Heart left ventricle (tissue), 16 donors: Measurements from ENCODE around the gene NOB1. TPM values are rescaled to one million over a fixed set of nuclear protein-coding genes. Genes with fewer than 3 reads are reported as not detected.
A peak's percentile ranks its signal among the peaks of the same experiment; 100 is the strongest.
"Not testable (repeated sequence)": the region's sequence is repeated elsewhere in the genome, so short reads cannot be mapped to it uniquely, and the experiment has no call there.

ENCODE experiments used
- ATAC-seq, 4 donors: fragments of 200-7000 bp; cut with Tn5 transposase; one replicate each; pipeline ENCODE4 v1.9.1; 2020 to 2022; ENCODE audit warnings: moderate library complexity in 4 of 4, mild to moderate bottlenecking in 3 of 4, moderate number of reproducible peaks in 1 of 4
- DNase-seq, 5 donors: peaks; one replicate each; pipeline ENCODE4 v3.0.0-alpha.2; 2020
- H3K27ac ChIP-seq, 12 donors: fragments of 200-600 bp; sonication (generic) in 4 of 12; one replicate each; pipeline versions ENCODE4 v1.5.0 to v1.8.0; 2016 to 2022; ENCODE audit warnings: mild to moderate bottlenecking in 2 of 12
- H3K27me3 ChIP-seq, 9 donors: fragments of 200-600 bp; sonication (generic) in 2 of 9; one replicate each; pipeline versions ENCODE4 v1.5.1 to v1.8.0; 2016 to 2022; ENCODE audit warnings: mild to moderate bottlenecking in 3 of 9
- H3K36me3 ChIP-seq, 9 donors: fragments of 200-600 bp; sonication (generic) in 2 of 9; one replicate each; pipeline versions ENCODE4 v1.5.0 to v1.8.0; 2018 to 2022; ENCODE audit warnings: mild to moderate bottlenecking in 2 of 9
- H3K4me1 ChIP-seq, 12 donors: fragments of 200-600 bp; sonication (generic) in 4 of 12; one replicate each; pipeline versions ENCODE4 v1.5.0 to v1.8.0; 2016 to 2022; ENCODE audit warnings: mild to moderate bottlenecking in 3 of 12
- H3K4me3 ChIP-seq, 12 donors: fragments of 200-600 bp; sonication (generic) in 4 of 12; one replicate each; pipeline versions ENCODE4 v1.5.0 to v1.8.0; 2017 to 2022; ENCODE audit warnings: mild to moderate bottlenecking in 9 of 12, moderate library complexity in 4 of 12
- H3K9me3 ChIP-seq, 12 donors: fragments of 200-600 bp; sonication (generic) in 4 of 12; one replicate each; pipeline versions ENCODE4 v1.5.0 to v1.8.0; 2016 to 2022; ENCODE audit warnings: mild to moderate bottlenecking in 1 of 12
- CTCF ChIP-seq, 12 donors: fragments of 200-600 bp; sonication (generic) in 4 of 12; IDR thresholded peaks; one replicate each; pipeline versions ENCODE4 v1.5.0 to v1.8.0; 2018 to 2022; ENCODE audit warnings: antibody characterized with exemption in 12 of 12, mild to moderate bottlenecking in 5 of 12
- POLR2A ChIP-seq, 2 donors: fragments of 450-650 bp; IDR thresholded peaks; one replicate each; pipeline ENCODE4 v1.6.1; 2017; ENCODE audit warnings: antibody characterized with exemption in 2 of 2, mild to moderate bottlenecking in 2 of 2, moderate library complexity in 2 of 2
- WGBS, 4 donors: extraction: QIAGEN DNeasy Blood & Tissue Kit in 2 of 4; methylation state at CpG; one replicate each; pipeline versions ENCODE4 v1.1.5 to v1.1.7; 2013 to 2018; 5-methylcytosine and 5-hydroxymethylcytosine counted together
- intact Hi-C, 10 donors: fragments of 100-400 bp; cut with DNase I; formaldehyde crosslinking; loops; one replicate each; pipeline versions ENCODE4 v1.11.1 to v1.14.2; 2022
- polyA plus RNA-seq, 2 donors: library from polyadenylated mRNA; stranded (reverse); fragments of 200-250 nt; gene quantifications; one replicate each; pipeline ENCODE4 v1.2.3, GENCODE V29; 2013
- total RNA-seq, 9 donors: library from RNA; depleted of rRNA in 2 of 9; stranded (reverse); fragments of >200 nt in 2 of 9; fragmentation: NEBNext Ultra II Directional in 3 of 9; extraction: Animal tissue kit (Norgen Biotek cat#: 25700) in 3 of 9; gene quantifications; one replicate each; pipeline versions ENCODE4 v1.1.0 to v1.2.4, GENCODE V29; 2016 to 2023
- donor health status: ischemic (EF 13 %, LVEDD 7.1; RV severe dilation, severe dysfunction).
- donor health status: healthy with polysubstance abuse.
- donor health status: DM: no; HTN: yes; CAD: no.
- donor health status: DM: no; HTN: no; CAD: no.
- donor health status: ischemic (EF 25% LVEDD 6.9; RV normal size, moderate dysfunction).
- donor health status: ischemic (EF 25% LVEDD 5.7; RV mildly dilated, moderate dysfunction).
- donor health status: healthy.
- donor health status: DM: yes; HTN: yes; CAD: no.
- donor health status: ischemic (EF 35%, LVEDD 5.7; RV mildly dilated, moderate dysfunction).
- donor health status: nonischemic (EF 11% LVEDD 7.7; RV severe dilation, severe dysfunction).
- donor health status: DM: yes; HTN: yes; CAD: no.
- donor health status: PGD.
- donor health status: ischemic (EF 29% LVEDD 5.4; RV normal size, mild dysfunction).
- donor health status: nonischemic (EF 23%, LVEDD 6.1; RV moderate dilation, normal function).

The NOB1 gene
- total and polyA plus RNA-seq, 11 donors = 7.8 to 26.2 (median 16.8) TPM

GRCh38 chr16:69798466-69798865 lies 43.7 kb upstream of the NOB1 start:
- Histone ChIP-seq H3K4me1 (peaks cover 0 to 10% (median 0%) of the 10 kb centered on the region in 12 donors), H3K9me3 (no peaks in the 10 kb centered on the region), H3K27ac (no peak overlapping the region), H3K36me3 (peaks cover 0 to 43% (median 30%) of the 10 kb centered on the region in 9 donors), H3K4me3 (peak overlapping the region in 4 of 12 donors; percentile 21 to 25 (median 23)), H3K27me3 (no peaks in the 10 kb centered on the region)
- DNase-seq (no peak), ATAC-seq (peak in 1 of 4 donors; percentile 25)
- intact Hi-C loops = loop anchor here in 8 of 10 donors (2.0 to 10.0 kb wide), 5 partner anchors 59 to 129 kb away; no protein-coding TSS in a partner anchor
- 47 to 55% (median 55%) methylated on average over 8 of the region's 8 CpGs for WGBS, 4 donors
- TF ChIP-seq POLR2A (IDR thresholded peaks at IDR 0.05) (no peak), CTCF (IDR thresholded peaks at IDR 0.05) (peak in 11 of 12 donors; percentile 10 to 53 (median 38))

GRCh38 chr16:69796285-69797118 lies 41.8 kb upstream of the NOB1 start:
- intact Hi-C loops = loop anchor here (1.0 to 10.0 kb wide), 8 partner anchors 61 to 134 kb away; no protein-coding TSS in a partner anchor
- DNase-seq = peak in 3 of 5 donors; percentile 29 to 36 (median 32)
- Histone ChIP-seq H3K27ac (peak overlapping the region in 1 of 12 donors; percentile 15), H3K9me3 (no peaks in the 10 kb centered on the region), H3K36me3 (peaks cover 0 to 35% (median 16%) of the 10 kb centered on the region in 9 donors), H3K4me3 (peak overlapping the region in 6 of 12 donors; percentile 20 to 35 (median 30)), H3K4me1 (peaks cover 0 to 10% (median 0%) of the 10 kb centered on the region in 12 donors), H3K27me3 (no peaks in the 10 kb centered on the region)
- WGBS, 4 donors = 41 to 42% (median 41%) methylated on average over 19 of the region's 19 CpGs
- TF ChIP-seq CTCF (IDR thresholded peaks at IDR 0.05) = peak; percentile 81 to 95 (median 92)
- TF ChIP-seq POLR2A (IDR thresholded peaks at IDR 0.05) = no peak
- ATAC-seq = peak; percentile 65 to 88 (median 78)

GRCh38 chr16:69794486-69794885 lies 39.8 kb upstream of the NOB1 start:
- H3K9me3 ChIP-seq = no peaks in the 10 kb centered on the region
- intact Hi-C loops = loop anchor here in 4 of 10 donors (1.0 to 10.0 kb wide), 3 partner anchors 70 to 136 kb away; no protein-coding TSS in a partner anchor
- DNase-seq (no peak), ATAC-seq (no peak)
- WGBS, 4 donors = 68 to 87% (median 82%) methylated on average over 2 of the region's 2 CpGs
- TF ChIP-seq POLR2A (IDR thresholded peaks at IDR 0.05) (no peak), CTCF (IDR thresholded peaks at IDR 0.05) (no peak)
- H3K27me3 ChIP-seq = no peaks in the 10 kb centered on the region
- no peak overlapping the region for H3K4me3 ChIP-seq
- H3K4me1 ChIP-seq = peaks cover 0 to 10% (median 0%) of the 10 kb centered on the region in 12 donors
- peaks cover 0 to 38% (median 18%) of the 10 kb centered on the region in 9 donors for H3K36me3 ChIP-seq
- H3K27ac ChIP-seq = no peak overlapping the region

GRCh38 chr16:69793526-69793925 lies 38.8 kb upstream of the NOB1 start:
- WGBS, 4 donors = 94% methylated on average over 4 of the region's 4 CpGs
- TF ChIP-seq CTCF (IDR thresholded peaks at IDR 0.05) (no peak), POLR2A (IDR thresholded peaks at IDR 0.05) (no peak)
- H3K36me3 ChIP-seq = peaks cover 0 to 38% (median 19%) of the 10 kb centered on the region in 9 donors

GRCh38 chr16:69791391-69791847 lies 36.7 kb upstream of the NOB1 start:
- H3K4me1 ChIP-seq = not testable (repeated sequence)

More at GRCh38 chr16:69793526-69793925, 38.8 kb upstream of the NOB1 start:
- DNase-seq (no peak), ATAC-seq (no peak)
- Histone ChIP-seq H3K4me1 (peaks cover 0 to 10% (median 0%) of the 10 kb centered on the region in 12 donors), H3K4me3 (no peak overlapping the region), H3K9me3 (no peaks in the 10 kb centered on the region), H3K27ac (no peak overlapping the region), H3K27me3 (no peaks in the 10 kb centered on the region)
- intact Hi-C loops = loop anchor here in 2 of 10 donors (10.0 kb wide), 1 partner anchor 71 kb away; no protein-coding TSS in a partner anchor

More at GRCh38 chr16:69791391-69791847, 36.7 kb upstream of the NOB1 start:
- not testable (repeated sequence) for DNase-seq, H3K27ac ChIP-seq, H3K27me3 ChIP-seq, H3K4me3 ChIP-seq, H3K9me3 ChIP-seq, ATAC-seq
- peaks cover 0 to 56% (median 35%) of the 10 kb centered on the region in 9 donors for H3K36me3 ChIP-seq
- WGBS, 4 donors = 93 to 98% (median 96%) methylated on average over 6 of the region's 6 CpGs
- intact Hi-C loops = loop anchor here in 2 of 10 donors (10.0 kb wide), 1 partner anchor 73 kb away; no protein-coding TSS in a partner anchor
